ENCODE measurements around the gene CX3CL1. TPM values are rescaled to one million over a fixed set of nuclear protein-coding genes. Genes with fewer than 3 reads are reported as not detected.

Gene CX3CL1
- total RNA-seq, 1 experiment from 2014 or later = 0.15 TPM

- Histone ChIP-seq H3K9me3 (ENCODE audit: control insufficient read depth in 1 of 2, insufficient read depth in 1 of 2, low read depth in 1 of 2, low read length in 2 of 2) (no peaks in the 10 kb centered on the region), H2AFZ (ENCODE audit: low read depth, low read length, poor library complexity, severe bottlenecking) (no peak overlapping the region), H3K36me3 (ENCODE audit: control insufficient read depth in 1 of 2, insufficient read depth in 2 of 2, low read length in 2 of 2) (no peaks in the 10 kb centered on the region), H3K4me1 (ENCODE audit: control insufficient read depth in 1 of 2, insufficient read depth in 2 of 2, low read length in 2 of 2) (peaks cover 0 to 3% of the 10 kb centered on the region in 2 experiments; a peak in 1 of 4 replicates), H4K20me1 (ENCODE audit: insufficient read depth) (no peaks in the 10 kb centered on the region), H3K4me2 (ENCODE audit: low read length) (no peak overlapping the region), H3K79me2 (ENCODE audit: insufficient read depth, low read length) (no peaks in the 10 kb centered on the region), H3K27ac (ENCODE audit: low read depth, low read length) (no peak overlapping the region), H3K4me3 (replicated peaks in 1 of 2; ENCODE audit: low read depth in 1 of 2, low read length in 2 of 2) (no peak overlapping the region), H3K27me3 (ENCODE audit: insufficient read depth, low read length) (no peaks in the 10 kb centered on the region), H3K9ac (ENCODE audit: low read length) (no peak overlapping the region), H3K9me2 (ENCODE audit: insufficient read depth) (no peaks in the 10 kb centered on the region)
- ATAC-seq (no peak), DNase-seq (ENCODE audit: low read depth, low spot score) (no peak)
- BruUV-seq (replicated peaks) = no TSS peak
- TF ChIP-seq JUND (IDR thresholded peaks at IDR 0.05) (no peak), EZH2phosphoT487 (IDR thresholded peaks at IDR 0.05; ENCODE audit: borderline replicate concordance) (no peak), SRF (IDR thresholded peaks at IDR 0.05; ENCODE audit: low read depth) (no peak), ZNF274 (IDR thresholded peaks at IDR 0.05; ENCODE audit: low read depth, low read length) (no peak), YY1 (IDR thresholded peaks at IDR 0.05; ENCODE audit: extremely low read depth, insufficient replicate concordance, low read depth, low read length) (no peak), SP1 (IDR thresholded peaks at IDR 0.05; ENCODE audit: low read depth) (no peak), REST (IDR thresholded peaks at IDR 0.05; ENCODE audit: low read depth) (no peak), POLR2A (IDR thresholded peaks at IDR 0.05; ENCODE audit: borderline replicate concordance, extremely low read depth, insufficient read depth, insufficient read length) (no peak), EGR1 (IDR thresholded peaks at IDR 0.05; ENCODE audit: low read depth) (no peak), ATF3 (IDR thresholded peaks at IDR 0.05) (no peak), ZBTB33 (IDR thresholded peaks at IDR 0.05; ENCODE audit: extremely low read depth, insufficient replicate concordance, low read length) (no peak), MAX (IDR thresholded peaks at IDR 0.05) (no peak), SIN3A (IDR thresholded peaks at IDR 0.05; ENCODE audit: low read depth) (no peak), CEBPB (IDR thresholded peaks at IDR 0.05; ENCODE audit: low read depth) (no peak), RAD21 (IDR thresholded peaks at IDR 0.05; ENCODE audit: low read depth) (no peak), CTCF (IDR thresholded peaks at IDR 0.05 in 2 of 3, conservative IDR thresholded peaks at IDR 0.05 in 1 of 3; ENCODE audit: borderline replicate concordance in 1 of 3, insufficient read depth in 1 of 3, low read depth in 2 of 3, low read length in 2 of 3) (no peak), TCF7L2 (IDR thresholded peaks at IDR 0.05; ENCODE audit: borderline replicate concordance, extremely low read depth, insufficient read depth, insufficient read length) (no peak), ELF1 (IDR thresholded peaks at IDR 0.05; ENCODE audit: borderline replicate concordance, low read depth) (no peak)
- RAD21 ChIA-PET (ENCODE audit: low non-redundant PET in 1 of 2, low total read pairs in 2 of 2, uncharacterized antibody in 2 of 2, unreplicated experiment in 2 of 2) = no interaction called here
- CTCF ChIA-PET = no interaction called here
- intact Hi-C loops (cut with micrococcal nuclease) = no loop called here
- POLR2A ChIA-PET = no interaction called here
Observed at GRCh38 chr16:57341062-57341440, 31.2 kb upstream of the CX3CL1 start.

Data from HCT116 (cell line).